HFF-Myc (cell line): ENCODE data around the gene ANKS1A.
"Not testable (repeated sequence)": the region's sequence is repeated elsewhere in the genome, so short reads cannot be mapped to it uniquely, and the experiment has no call there.

Experiments
- DNase-seq: peaks from one replicate; pipeline ENCODE4 v3.0.0-alpha.2; 2011; ENCODE audit warnings: low read depth; ENCODE audit errors: extremely low read depth
- H3K4me3 ChIP-seq: replicated peaks from 2 replicates; pipeline ENCODE4 v1.5.1; 2011; ENCODE audit warnings: low read depth, mild to moderate bottlenecking, control low read depth, low read length
- TF ChIP-seq, protein P1 (sequence below): IDR thresholded peaks from 2 replicates; pipeline ENCODE4 v1.5.1; 2012; ENCODE audit warnings: mild to moderate bottlenecking, low read depth, low read length, control low read depth; ENCODE audit errors: missing control alignments

ANKS1A gene

DNA sequence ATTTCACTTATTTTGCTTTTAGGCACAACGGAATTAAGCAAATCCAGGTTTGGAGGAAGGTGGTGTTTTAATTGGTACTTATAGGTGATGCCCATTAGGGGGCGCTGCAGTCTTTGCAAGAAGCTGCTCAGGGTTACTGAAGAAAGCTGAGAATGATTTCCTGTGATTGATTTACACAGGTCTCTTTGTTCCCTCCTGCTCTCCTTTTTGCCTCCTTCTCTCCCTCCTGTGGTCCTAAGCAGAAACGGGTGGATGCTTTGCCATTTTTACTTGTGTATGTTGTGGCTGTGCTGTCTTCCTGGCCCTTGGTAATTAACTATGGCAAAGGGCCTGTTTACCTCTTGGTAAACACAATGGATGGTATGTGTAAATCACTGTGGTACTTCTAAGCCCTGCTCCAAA is 97.8 kb downstream of the ANKS1A start:
- H3K4me3 ChIP-seq: no peak overlapping the region
- TF ChIP-seq, protein P1, sequence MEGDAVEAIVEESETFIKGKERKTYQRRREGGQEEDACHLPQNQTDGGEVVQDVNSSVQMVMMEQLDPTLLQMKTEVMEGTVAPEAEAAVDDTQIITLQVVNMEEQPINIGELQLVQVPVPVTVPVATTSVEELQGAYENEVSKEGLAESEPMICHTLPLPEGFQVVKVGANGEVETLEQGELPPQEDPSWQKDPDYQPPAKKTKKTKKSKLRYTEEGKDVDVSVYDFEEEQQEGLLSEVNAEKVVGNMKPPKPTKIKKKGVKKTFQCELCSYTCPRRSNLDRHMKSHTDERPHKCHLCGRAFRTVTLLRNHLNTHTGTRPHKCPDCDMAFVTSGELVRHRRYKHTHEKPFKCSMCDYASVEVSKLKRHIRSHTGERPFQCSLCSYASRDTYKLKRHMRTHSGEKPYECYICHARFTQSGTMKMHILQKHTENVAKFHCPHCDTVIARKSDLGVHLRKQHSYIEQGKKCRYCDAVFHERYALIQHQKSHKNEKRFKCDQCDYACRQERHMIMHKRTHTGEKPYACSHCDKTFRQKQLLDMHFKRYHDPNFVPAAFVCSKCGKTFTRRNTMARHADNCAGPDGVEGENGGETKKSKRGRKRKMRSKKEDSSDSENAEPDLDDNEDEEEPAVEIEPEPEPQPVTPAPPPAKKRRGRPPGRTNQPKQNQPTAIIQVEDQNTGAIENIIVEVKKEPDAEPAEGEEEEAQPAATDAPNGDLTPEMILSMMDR: peak; percentile 76
- DNase-seq: peak; percentile 65

DNA sequence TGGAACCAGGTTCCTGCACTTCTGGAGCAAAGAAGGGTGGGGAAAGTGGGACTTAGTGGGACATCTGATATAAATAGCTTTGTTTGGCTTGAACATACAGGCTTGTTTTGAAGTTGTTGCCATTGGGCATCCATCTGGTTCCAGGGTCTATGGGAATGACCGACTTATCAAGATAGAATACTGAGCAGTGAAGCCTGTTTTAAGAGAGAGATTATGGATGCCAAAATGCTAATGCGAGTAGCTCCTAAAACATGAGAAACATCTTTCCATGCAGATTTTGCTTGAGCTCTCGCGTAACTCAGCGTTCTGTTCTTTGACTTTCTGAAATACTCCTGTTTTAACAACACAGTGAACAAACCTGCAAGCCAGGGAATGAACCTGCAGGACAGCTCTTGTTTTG is 98.5 kb downstream of the ANKS1A start:
- DNase-seq: no peak
- TF ChIP-seq, protein P1: no peak
- no peak overlapping the region for H3K4me3 ChIP-seq

DNA sequence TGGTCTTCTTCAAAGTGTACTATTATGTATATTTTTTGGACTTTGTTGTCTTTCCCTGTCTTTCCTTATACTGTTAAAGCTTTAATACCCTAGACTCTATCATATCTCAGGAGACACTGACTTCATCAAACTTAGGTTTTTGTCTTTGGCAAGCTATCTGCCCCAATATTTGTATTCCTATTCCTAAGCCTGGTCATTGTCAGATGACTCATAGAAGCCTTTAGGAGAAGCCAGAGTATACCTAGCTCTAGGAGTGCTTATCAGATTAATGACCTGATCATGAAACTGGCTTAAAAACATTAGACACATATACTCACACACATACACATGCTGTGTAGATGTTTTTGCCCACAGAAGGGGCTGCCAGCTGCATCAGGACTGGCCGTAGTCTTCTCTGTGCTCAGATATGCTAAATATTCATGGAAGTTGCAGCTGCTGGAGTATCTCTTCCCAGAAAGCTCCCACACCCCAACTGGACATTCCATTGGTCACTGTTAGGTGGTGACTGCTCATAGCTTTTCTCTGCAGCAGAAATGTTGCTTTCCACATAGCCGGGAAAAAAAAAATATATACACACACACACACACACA is 102.0 kb downstream of the ANKS1A start:
- no peak for DNase-seq
- TF ChIP-seq, protein P1: no peak
- no peak overlapping the region for H3K4me3 ChIP-seq

DNA sequence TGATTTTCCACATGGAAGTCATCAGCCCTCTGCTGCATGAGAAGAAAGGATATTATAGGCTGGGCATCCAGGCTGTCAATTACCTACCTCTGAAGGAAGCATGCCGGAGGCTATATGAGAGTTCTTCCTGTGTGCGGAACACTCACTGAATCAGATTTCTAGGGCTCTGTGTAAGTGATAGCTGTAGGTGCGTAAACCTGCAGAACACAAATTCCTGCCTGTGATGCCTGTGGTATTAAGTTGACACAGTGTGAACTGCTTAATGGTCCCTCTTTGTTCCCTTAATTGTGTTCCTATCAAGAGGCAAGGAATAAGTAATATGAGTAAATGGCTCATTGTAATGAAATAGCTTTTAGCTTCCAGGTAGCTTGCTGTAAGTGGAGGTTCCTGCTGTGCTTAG is 103.3 kb downstream of the ANKS1A start:
- TF ChIP-seq, protein P1: no peak
- no peak for DNase-seq
- no peak overlapping the region for H3K4me3 ChIP-seq

DNA sequence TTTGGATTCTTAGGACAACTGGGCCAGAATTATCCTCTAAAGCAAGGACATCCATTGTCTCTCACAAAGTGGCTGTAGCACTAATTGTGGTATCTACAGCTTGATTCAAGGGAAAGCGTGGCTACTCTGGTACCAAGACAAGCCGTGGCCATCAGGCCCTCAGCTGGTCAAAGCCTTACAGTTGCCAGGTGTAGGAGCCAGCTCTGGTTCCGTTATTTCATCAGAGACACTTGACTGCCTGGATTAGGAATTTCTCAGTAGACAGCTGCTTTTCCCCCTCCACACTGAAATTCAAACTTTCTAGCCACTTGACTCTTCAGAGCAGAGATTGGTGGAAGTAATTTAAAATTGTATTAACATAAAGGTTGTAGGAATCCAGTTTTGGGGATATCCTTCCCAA is 104.2 kb downstream of the ANKS1A start:
- TF ChIP-seq, protein P1: no peak
- no peak overlapping the region for H3K4me3 ChIP-seq
- DNase-seq: no peak

DNA sequence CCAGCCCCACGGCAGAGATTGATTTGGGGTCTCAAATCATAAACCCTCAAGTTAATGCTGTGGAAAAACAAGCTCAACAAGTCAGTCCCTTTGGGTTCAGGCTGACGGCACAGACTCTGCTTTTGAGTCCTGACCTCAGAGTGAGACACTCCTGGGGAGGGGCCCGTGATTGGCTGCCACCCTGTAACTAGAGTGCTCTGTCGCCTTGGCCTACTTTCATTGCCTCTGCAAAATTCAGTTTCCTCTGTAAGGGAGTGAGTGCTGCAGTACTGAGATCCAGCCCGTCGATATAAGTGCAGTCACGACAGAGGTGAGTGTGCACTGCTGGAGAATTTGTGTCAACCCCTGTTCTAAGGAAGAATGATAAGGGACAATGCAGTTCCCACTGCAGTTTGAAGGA is 105.6 kb downstream of the ANKS1A start:
- H3K4me3 ChIP-seq: no peak overlapping the region
- TF ChIP-seq, protein P1: no peak
- no peak for DNase-seq

DNA sequence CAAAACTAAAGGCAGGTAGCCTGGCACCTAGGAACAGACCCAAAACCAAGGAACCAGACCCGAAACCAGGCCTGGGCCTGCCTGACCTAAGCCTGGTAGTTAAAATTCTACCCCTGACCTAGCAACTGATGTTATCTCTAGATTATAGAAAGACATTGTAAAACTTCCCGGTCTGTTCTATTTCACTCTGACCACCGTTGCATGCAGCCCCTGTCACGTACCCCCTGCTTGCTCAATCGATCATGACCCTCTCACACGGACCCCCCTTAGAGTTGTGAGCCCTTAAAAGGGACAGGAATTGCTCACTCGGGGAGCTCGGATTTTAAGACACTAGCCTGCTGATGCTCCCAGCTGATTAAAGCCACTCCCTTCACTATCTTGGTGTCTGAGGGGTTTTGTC is 109.4 kb downstream of the ANKS1A start:
- DNase-seq, H3K4me3 ChIP-seq: not testable (repeated sequence)

DNA sequence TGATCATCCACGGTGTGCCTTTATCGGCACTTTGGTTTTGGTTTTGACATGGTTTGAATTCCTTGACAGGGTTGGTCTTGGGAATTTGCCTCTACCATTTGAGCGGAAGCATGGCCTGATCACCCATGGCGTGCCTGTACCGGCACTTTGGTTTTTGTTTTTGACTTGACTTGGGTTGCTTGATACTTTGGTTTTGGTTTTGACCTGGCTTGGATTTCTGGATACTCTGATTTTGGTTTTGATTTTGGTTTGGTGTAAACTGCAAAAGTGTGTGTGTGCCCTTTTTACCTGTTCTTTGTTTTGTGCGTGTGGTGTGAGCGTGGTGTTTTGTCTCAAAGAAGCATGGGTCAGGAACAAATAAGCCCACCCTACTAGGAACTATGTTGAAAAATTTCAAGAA is 110.1 kb downstream of the ANKS1A start:
- not testable (repeated sequence) for DNase-seq, H3K4me3 ChIP-seq

DNA sequence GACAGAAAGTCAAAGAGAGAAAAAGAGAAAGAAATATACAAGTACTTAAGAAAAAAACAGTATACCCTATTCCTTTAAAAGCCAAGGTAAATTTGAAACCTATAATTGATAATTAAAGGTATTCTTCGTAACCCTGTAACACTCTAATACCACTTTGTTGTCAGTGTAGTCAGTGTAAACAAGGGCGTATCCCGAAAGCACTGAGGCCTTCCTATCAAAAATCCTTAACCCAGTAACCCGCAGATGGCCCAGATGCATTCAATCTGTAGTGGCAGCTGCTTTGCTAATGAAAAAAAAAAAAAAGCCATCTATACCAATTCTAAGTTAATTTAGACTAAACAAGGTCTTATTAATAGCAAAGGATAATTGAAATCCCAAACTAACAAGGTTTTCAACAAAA is 110.9 kb downstream of the ANKS1A start:
- not testable (repeated sequence) for H3K4me3 ChIP-seq, DNase-seq

DNA sequence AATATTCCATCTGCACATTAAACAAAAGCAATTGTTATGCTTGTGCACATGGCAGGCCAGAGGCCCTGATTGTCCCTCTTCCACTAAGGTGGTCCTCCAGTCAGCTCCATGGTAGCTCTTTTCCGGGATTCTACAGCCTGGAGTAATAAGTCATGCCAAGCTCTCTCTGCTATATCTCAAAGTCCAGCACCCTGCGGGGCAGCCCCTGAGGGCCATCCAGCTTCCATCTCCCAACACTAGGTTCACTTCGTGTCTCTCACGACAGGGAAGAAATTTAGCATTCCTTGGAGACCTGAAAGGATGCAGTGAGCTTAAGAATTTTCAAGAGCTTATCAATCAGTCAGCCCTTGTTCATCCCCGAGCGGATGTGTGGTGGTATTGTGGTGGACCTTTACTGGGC is 112.3 kb downstream of the ANKS1A start:
- DNase-seq, H3K4me3 ChIP-seq: not testable (repeated sequence)

DNA sequence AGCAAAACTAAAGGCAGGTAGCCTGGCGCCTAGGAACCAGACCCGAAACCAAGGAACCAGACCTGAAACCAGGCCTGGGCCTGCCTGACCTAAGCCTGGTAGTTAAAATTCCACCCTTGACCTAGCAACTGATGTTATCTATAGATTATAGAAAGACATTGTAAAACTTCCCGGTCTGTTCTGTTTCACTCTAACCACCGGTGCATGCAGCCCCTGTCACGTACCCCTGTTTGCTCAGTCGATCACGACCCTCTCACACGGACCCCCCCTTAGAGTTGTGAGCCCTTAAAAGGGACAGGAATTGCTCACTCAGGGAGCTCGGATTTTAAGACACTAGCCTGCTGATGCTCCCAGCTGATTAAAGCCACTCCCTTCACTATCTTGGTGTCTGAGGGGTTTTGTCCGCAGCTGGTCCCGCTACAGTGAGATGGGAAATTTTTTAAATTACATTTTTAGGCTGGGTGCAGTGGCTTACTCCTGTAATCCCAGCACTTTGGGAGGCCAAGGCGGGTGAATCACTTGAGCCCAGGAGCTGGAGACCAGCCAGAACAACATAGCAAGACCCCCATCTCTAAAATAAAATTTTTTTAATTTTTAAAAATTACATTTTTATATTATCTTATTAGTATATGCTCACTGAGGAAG is 115.0 kb downstream of the ANKS1A start:
- DNase-seq, H3K4me3 ChIP-seq: not testable (repeated sequence)
